Muscle layer of duodenum (tissue), 2 donors: ENCODE data around the gene LRRC4B.

ENCODE experiments used
- H3K27ac ChIP-seq: one replicate; pipeline ENCODE4 v1.7.0; 2013; ENCODE audit warnings: mild to moderate bottlenecking, low read length
- H3K27me3 ChIP-seq: one replicate; pipeline ENCODE4 v1.7.0; 2013; ENCODE audit warnings: low read depth, mild to moderate bottlenecking, control low read depth, low read length
- H3K36me3 ChIP-seq, 2 donors: one replicate each; pipeline ENCODE4 v1.7.0; 2013; ENCODE audit warnings: low read length in 2 of 2, control low read depth in 1 of 2, mild to moderate bottlenecking in 1 of 2; ENCODE audit not compliant: insufficient read depth in 2 of 2, control insufficient read depth in 1 of 2
- H3K4me1 ChIP-seq, 2 donors: one replicate each; pipeline ENCODE4 v1.7.0; 2013; ENCODE audit warnings: low read length in 2 of 2, mild to moderate bottlenecking in 2 of 2, control low read depth in 1 of 2, moderate library complexity in 1 of 2; ENCODE audit not compliant: insufficient read depth in 2 of 2, control insufficient read depth in 1 of 2
- H3K4me3 ChIP-seq, 2 donors: one replicate each; pipeline ENCODE4 v1.7.0; 2013; ENCODE audit warnings: low read length in 2 of 2, low read depth in 1 of 2, mild to moderate bottlenecking in 1 of 2
- H3K9me3 ChIP-seq, 2 donors: one replicate each; pipeline ENCODE4 v1.7.0; 2013; ENCODE audit warnings: low read length in 2 of 2, control low read depth in 1 of 2, mild to moderate bottlenecking in 1 of 2; ENCODE audit not compliant: control insufficient read depth in 1 of 2
- donor health status: healthy.

LRRC4B gene

GRCh38 chr19:50516456-50516855, 51.8 kb downstream of the LRRC4B start:
- H3K9me3 ChIP-seq, result no peaks in the 10 kb centered on the region
- H3K27me3 ChIP-seq, result no peaks in the 10 kb centered on the region
- H3K4me3 ChIP-seq, result no peak overlapping the region
- no peak overlapping the region for H3K27ac ChIP-seq
- H3K4me1 ChIP-seq, result peaks cover 0 to 3% of the 10 kb centered on the region in 2 donors
- no peaks in the 10 kb centered on the region for H3K36me3 ChIP-seq

- Histone ChIP-seq H3K4me3 (no peak overlapping the region), H3K27ac (no peak overlapping the region), H3K4me1 (peaks cover 4 to 10% of the 10 kb centered on the region in 2 donors), H3K36me3 (no peaks in the 10 kb centered on the region), H3K9me3 (no peaks in the 10 kb centered on the region), H3K27me3 (no peaks in the 10 kb centered on the region)
These were observed 53.1 kb downstream of the LRRC4B start for GRCh38 chr19:50515168-50515561.

GRCh38 chr19:50514346-50515167, 53.7 kb downstream of the LRRC4B start:
- peaks cover 4 to 14% of the 10 kb centered on the region in 2 donors for H3K4me1 ChIP-seq
- H3K36me3 ChIP-seq, result no peaks in the 10 kb centered on the region
- no peak overlapping the region for H3K27ac ChIP-seq
- H3K27me3 ChIP-seq, result no peaks in the 10 kb centered on the region
- no peak overlapping the region for H3K4me3 ChIP-seq
- H3K9me3 ChIP-seq, result no peaks in the 10 kb centered on the region

GRCh38 chr19:50513746-50514345, 54.4 kb downstream of the LRRC4B start, which contains the start of gene ASPDH:
Gene ASPDH (minus strand): TSS chr19:50513913. CDS start chr19:50513823, 90 bp downstream.
- Histone ChIP-seq H3K27ac (no peak within 1 kb of the TSS), H3K4me3 (no peak within 1 kb of the TSS), H3K27me3 (no peaks in the 10 kb centered on the region), H3K4me1 (peaks cover 4 to 14% of the 10 kb centered on the region in 2 donors), H3K36me3 (no peaks in the 10 kb centered on the region), H3K9me3 (no peaks in the 10 kb centered on the region)

GRCh38 chr19:50512999-50513745, 55.1 kb downstream of the LRRC4B start:
- H3K36me3 ChIP-seq, result no peaks in the 10 kb centered on the region
- H3K9me3 ChIP-seq, result no peaks in the 10 kb centered on the region
- H3K27ac ChIP-seq, result no peak overlapping the region
- H3K4me1 ChIP-seq, result peaks cover 4 to 14% of the 10 kb centered on the region in 2 donors
- H3K27me3 ChIP-seq, result no peaks in the 10 kb centered on the region
- no peak overlapping the region for H3K4me3 ChIP-seq

GRCh38 chr19:50512112-50512998, 55.9 kb downstream of the LRRC4B start:
- Histone ChIP-seq H3K36me3 (no peaks in the 10 kb centered on the region), H3K4me1 (peaks cover 4 to 14% of the 10 kb centered on the region in 2 donors), H3K27me3 (no peaks in the 10 kb centered on the region), H3K4me3 (peak overlapping the region in 1 of 2 donors; percentile 85), H3K27ac (no peak overlapping the region), H3K9me3 (no peaks in the 10 kb centered on the region)

GRCh38 chr19:50511069-50511822, 57.0 kb downstream of the LRRC4B start, which contains the start of gene JOSD2:
Gene JOSD2 (minus strand): TSS chr19:50511191. CDS start chr19:50510431, 760 bp downstream.
- Histone ChIP-seq H3K36me3 (no peaks in the 10 kb centered on the region), H3K4me1 (peaks cover 4 to 14% of the 10 kb centered on the region in 2 donors), H3K27ac (peak within 1 kb of the TSS; percentile 72), H3K4me3 (peak within 1 kb of the TSS; percentile 85 to 89), H3K27me3 (no peaks in the 10 kb centered on the region), H3K9me3 (no peaks in the 10 kb centered on the region)

- Histone ChIP-seq H3K27me3 (no peaks in the 10 kb centered on the region), H3K4me3 (peak overlapping the region; percentile 85 to 89), H3K27ac (peak overlapping the region; percentile 72), H3K4me1 (peaks cover 4 to 14% of the 10 kb centered on the region in 2 donors), H3K9me3 (no peaks in the 10 kb centered on the region), H3K36me3 (peaks cover 0 to 3% of the 10 kb centered on the region in 2 donors)
These were observed 57.6 kb downstream of the LRRC4B start for GRCh38 chr19:50510700-50511068.

GRCh38 chr19:50510121-50510670, 58.0 kb downstream of the LRRC4B start:
- peaks cover 0 to 7% of the 10 kb centered on the region in 2 donors for H3K36me3 ChIP-seq
- H3K4me1 ChIP-seq, result peaks cover 4 to 14% of the 10 kb centered on the region in 2 donors
- peak overlapping the region; percentile 85 to 89 for H3K4me3 ChIP-seq
- no peaks in the 10 kb centered on the region for H3K9me3 ChIP-seq
- no peaks in the 10 kb centered on the region for H3K27me3 ChIP-seq
- peak overlapping the region; percentile 72 for H3K27ac ChIP-seq

- H3K9me3 ChIP-seq, result no peaks in the 10 kb centered on the region
- H3K36me3 ChIP-seq, result peaks cover 0 to 7% of the 10 kb centered on the region in 2 donors
- no peak overlapping the region for H3K4me3 ChIP-seq
- no peaks in the 10 kb centered on the region for H3K27me3 ChIP-seq
- no peak overlapping the region for H3K27ac ChIP-seq
- peaks cover 4 to 14% of the 10 kb centered on the region in 2 donors for H3K4me1 ChIP-seq
These were observed 58.9 kb downstream of the LRRC4B start for GRCh38 chr19:50509366-50509765.
